Activated T-cell treated with anti-CD3 and anti-CD28 coated beads, Interleukin-2, amount 50 U/mL, for 4 hours (primary cell): ENCODE results near the gene MGAT3. TPM values are rescaled to one million over a fixed set of nuclear protein-coding genes. Genes with fewer than 3 reads are reported as not detected.
"Not testable (repeated sequence)": the region's sequence is repeated elsewhere in the genome, so short reads cannot be mapped to it uniquely, and the experiment has no call there.

ENCODE experiments used
- ATAC-seq, 2 donors: fragments of 200-7000 bp; cut with Tn5 transposase; one replicate each; pipeline ENCODE4 v1.10.0; 2021
- DNase-seq: peaks from one replicate; pipeline ENCODE4 v3.0.0-alpha.2; 2020
- H3K27me3 Mint-ChIP-seq: one replicate; pipeline ENCODE4 v1.8.0; 2021; ENCODE audit warnings: low read depth, mixed read lengths
- H3K36me3 Mint-ChIP-seq: one replicate; pipeline ENCODE4 v1.8.0; 2022; ENCODE audit warnings: mixed read lengths; ENCODE audit not compliant: insufficient read depth
- H3K4me1 Mint-ChIP-seq: one replicate; pipeline ENCODE4 v1.8.0; 2021; ENCODE audit warnings: low read depth, mixed read lengths
- H3K4me3 Mint-ChIP-seq: one replicate; pipeline ENCODE4 v1.8.0; 2021; ENCODE audit warnings: mild to moderate bottlenecking, moderate library complexity, mixed read lengths
- H3K9me3 Mint-ChIP-seq: one replicate; pipeline ENCODE4 v1.8.0; 2021; ENCODE audit warnings: mixed read lengths
- total RNA-seq, 3 donors: library from RNA; stranded (reverse); gene quantifications; one replicate each; pipeline ENCODE4 v1.2.1, GENCODE V29; 2021

The MGAT3 gene
- total RNA-seq, 3 donors from 2014 or later, result 0.30 to 0.90 (median 0.40) TPM

- H3K4me1 Mint-ChIP-seq, result peaks cover 7% of the 10 kb centered on the region
- no peaks in the 10 kb centered on the region for H3K27me3 Mint-ChIP-seq
- no peaks in the 10 kb centered on the region for H3K36me3 Mint-ChIP-seq
- no peak for DNase-seq
- H3K9me3 Mint-ChIP-seq, result no peaks in the 10 kb centered on the region
- ATAC-seq, result no peak
- H3K4me3 Mint-ChIP-seq, result no peak overlapping the region
Measured at GRCh38 chr22:39492186-39492585, 35.4 kb downstream of the MGAT3 start.

GRCh38 chr22:39493759-39494158 lies 36.9 kb downstream of the MGAT3 start:
- Mint-ChIP-seq H3K4me1 (peaks cover 9% of the 10 kb centered on the region), H3K36me3 (no peaks in the 10 kb centered on the region), H3K27me3 (no peaks in the 10 kb centered on the region), H3K4me3 (no peak overlapping the region), H3K9me3 (no peaks in the 10 kb centered on the region)
- DNase-seq, result no peak
- ATAC-seq, result no peak

GRCh38 chr22:39494471-39495120 lies 37.8 kb downstream of the MGAT3 start:
- DNase-seq, result no peak
- H3K9me3 Mint-ChIP-seq, result no peaks in the 10 kb centered on the region
- ATAC-seq, result no peak
- H3K27me3 Mint-ChIP-seq, result no peaks in the 10 kb centered on the region
- H3K36me3 Mint-ChIP-seq, result no peaks in the 10 kb centered on the region
- no peak overlapping the region for H3K4me3 Mint-ChIP-seq
- peaks cover 9% of the 10 kb centered on the region for H3K4me1 Mint-ChIP-seq

GRCh38 chr22:39496131-39496838 lies 39.5 kb downstream of the MGAT3 start:
- H3K4me1 Mint-ChIP-seq, result peaks cover 4% of the 10 kb centered on the region
- no peaks in the 10 kb centered on the region for H3K9me3 Mint-ChIP-seq
- H3K4me3 Mint-ChIP-seq, result no peak overlapping the region
- H3K27me3 Mint-ChIP-seq, result no peaks in the 10 kb centered on the region
- no peaks in the 10 kb centered on the region for H3K36me3 Mint-ChIP-seq
- ATAC-seq (peak; percentile 82 to 85), DNase-seq (peak; percentile 46)

- H3K4me1 Mint-ChIP-seq, result peaks cover 10% of the 10 kb centered on the region
- no peaks in the 10 kb centered on the region for H3K9me3 Mint-ChIP-seq
- ATAC-seq (no peak), DNase-seq (no peak)
- H3K27me3 Mint-ChIP-seq, result no peaks in the 10 kb centered on the region
- H3K4me3 Mint-ChIP-seq, result no peak overlapping the region
- peaks cover 2% of the 10 kb centered on the region for H3K36me3 Mint-ChIP-seq
Measured at GRCh38 chr22:39497429-39497828, 40.6 kb downstream of the MGAT3 start.

GRCh38 chr22:39498368-39498767 lies 41.6 kb downstream of the MGAT3 start:
- ATAC-seq (no peak), DNase-seq (no peak)
- no peaks in the 10 kb centered on the region for H3K27me3 Mint-ChIP-seq
- H3K9me3 Mint-ChIP-seq, result no peaks in the 10 kb centered on the region
- H3K36me3 Mint-ChIP-seq, result peaks cover 2% of the 10 kb centered on the region
- peaks cover 12% of the 10 kb centered on the region for H3K4me1 Mint-ChIP-seq
- no peak overlapping the region for H3K4me3 Mint-ChIP-seq

- peaks cover 5% of the 10 kb centered on the region for H3K36me3 Mint-ChIP-seq
- DNase-seq (no peak), ATAC-seq (no peak)
- peaks cover 14% of the 10 kb centered on the region for H3K4me1 Mint-ChIP-seq
- no peak overlapping the region for H3K4me3 Mint-ChIP-seq
- H3K9me3 Mint-ChIP-seq, result no peaks in the 10 kb centered on the region
- no peaks in the 10 kb centered on the region for H3K27me3 Mint-ChIP-seq
Measured at GRCh38 chr22:39498802-39499201, 42.0 kb downstream of the MGAT3 start.

GRCh38 chr22:39500101-39500500 lies 43.3 kb downstream of the MGAT3 start:
- no peaks in the 10 kb centered on the region for H3K9me3 Mint-ChIP-seq
- H3K4me3 Mint-ChIP-seq, result no peak overlapping the region
- no peak for DNase-seq
- ATAC-seq, result no peak
- no peaks in the 10 kb centered on the region for H3K27me3 Mint-ChIP-seq
- peaks cover 22% of the 10 kb centered on the region for H3K4me1 Mint-ChIP-seq
- H3K36me3 Mint-ChIP-seq, result peaks cover 11% of the 10 kb centered on the region

GRCh38 chr22:39501644-39502108 lies 44.9 kb downstream of the MGAT3 start:
- Mint-ChIP-seq H3K4me3 (peak overlapping the region; percentile 95), H3K27me3 (no peaks in the 10 kb centered on the region), H3K36me3 (peaks cover 26% of the 10 kb centered on the region), H3K4me1 (peaks cover 36% of the 10 kb centered on the region), H3K9me3 (no peaks in the 10 kb centered on the region)
- no peak for DNase-seq
- ATAC-seq, result no peak

- Mint-ChIP-seq H3K36me3 (peaks cover 28% of the 10 kb centered on the region), H3K9me3 (no peaks in the 10 kb centered on the region), H3K4me3 (peak within 1 kb of the TSS; percentile 95), H3K4me1 (peaks cover 37% of the 10 kb centered on the region), H3K27me3 (no peaks in the 10 kb centered on the region)
- peak; percentile 97 to 98 for ATAC-seq
- DNase-seq, result peak; percentile 86
Measured at GRCh38 chr22:39502109-39502788, 45.4 kb downstream of the MGAT3 start, which contains the start of gene MIEF1. TSS of gene MIEF1 (plus strand) at chr22:39502290. CDS start at chr22:39511295, 9,005 bp downstream.

- DNase-seq, result no peak
- ATAC-seq, result no peak
- H3K4me1 Mint-ChIP-seq, result peaks cover 36% of the 10 kb centered on the region
- peak overlapping the region; percentile 95 for H3K4me3 Mint-ChIP-seq
- no peaks in the 10 kb centered on the region for H3K27me3 Mint-ChIP-seq
- H3K36me3 Mint-ChIP-seq, result peaks cover 28% of the 10 kb centered on the region
- H3K9me3 Mint-ChIP-seq, result no peaks in the 10 kb centered on the region
Measured at GRCh38 chr22:39502789-39503409, 46.1 kb downstream of the MGAT3 start.

GRCh38 chr22:39503630-39504029 lies 46.8 kb downstream of the MGAT3 start:
- Mint-ChIP-seq H3K4me3 (peak overlapping the region; percentile 95), H3K4me1 (peaks cover 41% of the 10 kb centered on the region), H3K9me3 (no peaks in the 10 kb centered on the region), H3K36me3 (peaks cover 32% of the 10 kb centered on the region), H3K27me3 (no peaks in the 10 kb centered on the region)
- ATAC-seq, result no peak
- DNase-seq, result no peak

- Mint-ChIP-seq H3K27me3 (no peaks in the 10 kb centered on the region), H3K4me3 (peak overlapping the region; percentile 95), H3K36me3 (peaks cover 33% of the 10 kb centered on the region), H3K9me3 (no peaks in the 10 kb centered on the region), H3K4me1 (peaks cover 42% of the 10 kb centered on the region)
- DNase-seq (no peak), ATAC-seq (no peak)
Measured at GRCh38 chr22:39504071-39504470, 47.3 kb downstream of the MGAT3 start.

GRCh38 chr22:39507021-39507420 lies 50.2 kb downstream of the MGAT3 start:
- H3K27me3 Mint-ChIP-seq, H3K9me3 Mint-ChIP-seq, DNase-seq, H3K4me3 Mint-ChIP-seq, ATAC-seq: not testable (repeated sequence)
- peaks cover 44% of the 10 kb centered on the region for H3K4me1 Mint-ChIP-seq
- peaks cover 51% of the 10 kb centered on the region for H3K36me3 Mint-ChIP-seq
